ENCODE data around the gene CPEB1.
"Not testable (repeated sequence)": the region's sequence is repeated elsewhere in the genome, so short reads cannot be mapped to it uniquely, and the experiment has no call there.

The CPEB1 gene

DNA sequence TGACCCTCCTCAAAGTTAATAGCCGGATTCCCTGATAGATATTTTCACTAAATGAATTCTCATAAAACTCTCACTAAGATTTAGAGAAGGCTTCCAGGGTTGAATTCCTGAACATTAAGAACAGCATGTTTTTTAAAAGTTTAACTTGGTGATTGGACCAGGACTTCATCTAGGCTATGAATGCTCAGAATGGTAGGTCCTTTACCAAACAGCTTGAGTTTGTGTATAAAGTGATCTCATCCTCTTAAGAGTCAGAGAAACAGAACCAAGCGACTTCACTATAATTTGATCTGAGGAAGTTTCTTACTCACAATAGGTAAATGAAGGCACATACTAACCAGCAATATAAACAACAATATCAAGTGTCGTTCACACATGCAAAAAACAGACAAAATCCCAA is 143.1 kb downstream of the CPEB1 start:
- DNase-seq: not testable (repeated sequence)

- peak; percentile 2 for DNase-seq
Observed at GRCh38 chr15:82502700-82503339, 144.3 kb downstream of the CPEB1 start.

DNA sequence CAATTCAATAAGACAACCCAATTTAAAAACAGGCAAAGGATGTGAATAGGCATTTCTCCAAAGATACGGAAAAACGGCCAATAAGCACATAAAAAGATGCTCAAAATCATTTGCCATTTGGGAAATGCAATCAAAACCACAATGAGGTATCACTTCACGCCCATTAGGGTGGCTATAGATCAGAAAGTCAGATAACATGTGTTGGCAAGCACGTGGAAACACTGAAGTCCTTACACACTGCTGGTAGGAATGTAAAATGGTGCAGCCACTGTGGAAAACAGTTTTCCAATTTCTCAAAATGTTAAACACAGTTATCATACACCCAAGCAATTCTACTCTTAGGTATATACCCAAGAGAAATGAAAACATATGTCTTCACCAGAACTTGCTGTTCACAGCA is 146.4 kb downstream of the CPEB1 start:
- DNase-seq: not testable (repeated sequence)

DNA sequence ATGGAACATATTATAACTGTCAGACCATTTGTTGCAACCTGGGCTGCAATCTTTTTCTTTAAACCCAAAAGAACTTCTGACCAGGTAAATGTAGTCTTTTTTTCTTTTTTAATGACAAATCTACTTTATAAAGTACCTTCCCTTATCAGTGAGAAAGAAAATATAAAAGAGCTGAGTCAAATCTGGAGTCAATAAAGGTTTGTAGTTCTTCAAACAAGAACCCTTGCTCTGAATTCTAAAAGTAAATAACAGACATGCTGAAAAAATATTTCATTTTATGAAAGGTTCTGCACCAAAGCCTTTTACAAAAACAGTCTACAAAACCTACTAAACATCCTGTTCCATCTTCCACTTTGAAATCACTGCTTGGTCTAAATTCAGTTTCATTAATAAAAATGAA is 149.2 kb downstream of the CPEB1 start:
- not testable (repeated sequence) for DNase-seq

All from stimulated activated CD4-positive, alpha-beta T cell treated with anti-CD3 and anti-CD28 coated beads, Interleukin-1b, Interleukin-23, amount 100 ng/mL, for 48 hours (primary cell).